SK-N-SH treated with all-trans-retinoic acid at 6 μM for 48 hours (cell line): ENCODE results near the gene RALGAPA1.

ENCODE experiments used
- ATAC-seq: fragments of 200-7000 bp; cut with Tn5 transposase; 3 replicates; pipeline ENCODE4 v1.9.1; 2020; ENCODE audit warnings: mild to moderate bottlenecking, moderate library complexity
- ARNTL ChIP-seq: fragments of 450-650 bp; formaldehyde crosslinking; IDR thresholded peaks from 2 replicates; pipeline ENCODE4 v1.5.0; 2020; ENCODE audit warnings: low read depth, mild to moderate bottlenecking, moderate library complexity, borderline replicate concordance
- BACH2 ChIP-seq: fragments of 250-450 bp; sonication (Bioruptor Pico); IDR thresholded peaks from 2 replicates; pipeline ENCODE4 v1.9.0; 2021; ENCODE audit warnings: mild to moderate bottlenecking, borderline replicate concordance
- CREB5 ChIP-seq: fragments of 250-450 bp; sonication (Bioruptor Pico); IDR thresholded peaks from 2 replicates; pipeline ENCODE4 v1.5.1; 2020; ENCODE audit warnings: low read depth, mild to moderate bottlenecking, moderate library complexity
- CSDC2 ChIP-seq: fragments of 250-450 bp; sonication (Bioruptor Pico); IDR thresholded peaks from 2 replicates; pipeline ENCODE4 v1.5.0; 2020; ENCODE audit warnings: mild to moderate bottlenecking, moderate library complexity
- CSRNP3 ChIP-seq: fragments of 250-450 bp; sonication (Bioruptor Pico); IDR thresholded peaks from 2 replicates; pipeline ENCODE4 v1.5.1; 2021; ENCODE audit warnings: mild to moderate bottlenecking, moderate library complexity
- ESRRG ChIP-seq: fragments of 250-450 bp; sonication (Bioruptor Pico); IDR thresholded peaks from 2 replicates; pipeline ENCODE4 v1.6.1; 2021; ENCODE audit warnings: mild to moderate bottlenecking
- GLIS3 ChIP-seq: fragments of 250-450 bp; sonication (Bioruptor Pico); IDR thresholded peaks from 2 replicates; pipeline ENCODE4 v1.5.0; 2020; ENCODE audit warnings: mild to moderate bottlenecking, moderate library complexity
- ISL1 ChIP-seq: fragments of 250-450 bp; sonication (Bioruptor Pico); IDR thresholded peaks from 2 replicates; pipeline ENCODE4 v2.1.2; 2022; ENCODE audit warnings: mild to moderate bottlenecking, moderate library complexity
- OSR1 ChIP-seq: fragments of 250-450 bp; sonication (Bioruptor Pico); IDR thresholded peaks from 2 replicates; pipeline ENCODE4 v1.8.0; 2022; ENCODE audit warnings: moderate library complexity, mild to moderate bottlenecking, inconsistent platforms
- PATZ1 ChIP-seq: fragments of 250-450 bp; sonication (Bioruptor Pico); IDR thresholded peaks from 2 replicates; pipeline ENCODE4 v1.8.0; 2020; ENCODE audit warnings: mild to moderate bottlenecking, moderate library complexity, borderline replicate concordance
- POU6F1 ChIP-seq: fragments of 250-450 bp; sonication (Bioruptor Pico); IDR thresholded peaks from 2 replicates; pipeline ENCODE4 v1.8.0; 2021; ENCODE audit warnings: low read depth, mild to moderate bottlenecking, moderate library complexity, borderline replicate concordance
- PPARA ChIP-seq: fragments of 250-450 bp; sonication (Bioruptor Pico); IDR thresholded peaks from 2 replicates; pipeline ENCODE4 v1.5.0; 2020; ENCODE audit warnings: mild to moderate bottlenecking, borderline replicate concordance
- RARB ChIP-seq: fragments of 250-450 bp; sonication (Bioruptor Pico); IDR thresholded peaks from 2 replicates; pipeline ENCODE4 v1.8.0; 2021; ENCODE audit warnings: mild to moderate bottlenecking, moderate library complexity
- SNAI2 ChIP-seq: fragments of 250-450 bp; sonication (Bioruptor Pico); IDR thresholded peaks from 2 replicates; pipeline ENCODE4 v1.5.0; 2020; ENCODE audit warnings: mild to moderate bottlenecking, moderate library complexity
- TCF4 ChIP-seq: fragments of 250-450 bp; sonication (Bioruptor Pico); IDR thresholded peaks from 2 replicates; pipeline ENCODE4 v1.8.0; 2021; ENCODE audit warnings: mild to moderate bottlenecking, moderate library complexity, borderline replicate concordance
- TOX ChIP-seq: fragments of 250-450 bp; sonication (Bioruptor Pico); IDR thresholded peaks from 2 replicates; pipeline ENCODE4 v1.8.0; 2021; ENCODE audit warnings: mild to moderate bottlenecking, moderate library complexity, borderline replicate concordance
- ZC3H10 ChIP-seq: fragments of 250-450 bp; sonication (Bioruptor Pico); IDR thresholded peaks from 2 replicates; pipeline ENCODE4 v1.5.1; 2021; ENCODE audit warnings: mild to moderate bottlenecking, moderate library complexity
- ZFP3 ChIP-seq: fragments of 250-450 bp; sonication (Bioruptor Pico); IDR thresholded peaks from 2 replicates; pipeline ENCODE4 v1.5.0; 2020; ENCODE audit warnings: mild to moderate bottlenecking, moderate library complexity
- ZFP30 ChIP-seq: fragments of 450-650 bp; formaldehyde crosslinking; IDR thresholded peaks from 2 replicates; pipeline ENCODE4 v1.5.0; 2022; ENCODE audit warnings: mild to moderate bottlenecking, moderate library complexity
- ZNF565 ChIP-seq: fragments of 450-650 bp; formaldehyde crosslinking; conservative IDR thresholded peaks from 2 replicates; pipeline ENCODE4 v1.5.0; 2020; ENCODE audit warnings: low read depth, mild to moderate bottlenecking, moderate library complexity
- ZNF70 ChIP-seq: fragments of 450-650 bp; formaldehyde crosslinking; IDR thresholded peaks from 2 replicates; pipeline ENCODE4 v1.5.0; 2020; ENCODE audit warnings: mild to moderate bottlenecking, moderate library complexity
- ZNF8 ChIP-seq: fragments of 450-650 bp; formaldehyde crosslinking; IDR thresholded peaks from 2 replicates; pipeline ENCODE4 v1.5.0; 2020; ENCODE audit warnings: mild to moderate bottlenecking, moderate library complexity

The RALGAPA1 gene

GRCh38 chr14:35661875-35662274 lies 147.2 kb downstream of the RALGAPA1 start:
- ATAC-seq = no peak
- TF ChIP-seq TOX (CRISPR knock-in tag) (no peak), ESRRG (CRISPR knock-in tag) (no peak), ARNTL (CRISPR knock-in tag) (no peak), GLIS3 (CRISPR knock-in tag) (no peak), ZNF70 (CRISPR knock-in tag) (no peak), ZNF565 (CRISPR knock-in tag) (no peak), CSRNP3 (CRISPR knock-in tag) (no peak), ZFP30 (CRISPR knock-in tag) (no peak), BACH2 (CRISPR knock-in tag) (no peak)

GRCh38 chr14:35653045-35653444 lies 156.1 kb downstream of the RALGAPA1 start:
- no peak for ATAC-seq
- TF ChIP-seq ZFP3 (CRISPR knock-in tag) (no peak), OSR1 (CRISPR knock-in tag) (no peak)

- no peak for ATAC-seq
- TF ChIP-seq ZNF8 (CRISPR knock-in tag) (peak; percentile 66), PPARA (CRISPR knock-in tag) (no peak), CSDC2 (CRISPR knock-in tag) (no peak), SNAI2 (CRISPR knock-in tag) (no peak), ZNF70 (CRISPR knock-in tag) (no peak), ZFP30 (CRISPR knock-in tag) (no peak)
Observed at GRCh38 chr14:35643513-35643912, 165.6 kb downstream of the RALGAPA1 start.

GRCh38 chr14:35637851-35638250 lies 171.2 kb downstream of the RALGAPA1 start:
- no peak for ATAC-seq
- no peak for TF ChIP-seq GLIS3 (CRISPR knock-in tag)
- no peak for TF ChIP-seq ZC3H10
- TF ChIP-seq ZNF70 (CRISPR knock-in tag) = no peak
- TF ChIP-seq ZNF565 (CRISPR knock-in tag) = no peak
- no peak for TF ChIP-seq ARNTL (CRISPR knock-in tag)
- TF ChIP-seq ZFP30 (CRISPR knock-in tag) = no peak
- TF ChIP-seq CREB5 (CRISPR knock-in tag) = no peak
- no peak for TF ChIP-seq CSDC2 (CRISPR knock-in tag)
- TF ChIP-seq PATZ1 (CRISPR knock-in tag) = no peak
- TF ChIP-seq PPARA (CRISPR knock-in tag) = no peak

GRCh38 chr14:35637269-35637668 lies 171.8 kb downstream of the RALGAPA1 start:
- no peak for TF ChIP-seq ZNF565 (CRISPR knock-in tag)
- no peak for TF ChIP-seq RARB (CRISPR knock-in tag)
- no peak for TF ChIP-seq ZC3H10
- no peak for TF ChIP-seq PPARA (CRISPR knock-in tag)
- no peak for TF ChIP-seq CSDC2 (CRISPR knock-in tag)
- no peak for TF ChIP-seq BACH2 (CRISPR knock-in tag)
- no peak for TF ChIP-seq ISL1 (CRISPR knock-in tag)
- no peak for TF ChIP-seq GLIS3 (CRISPR knock-in tag)
- no peak for TF ChIP-seq ZNF8 (CRISPR knock-in tag)
- no peak for TF ChIP-seq POU6F1 (CRISPR knock-in tag)
- TF ChIP-seq CSRNP3 (CRISPR knock-in tag) = no peak
- TF ChIP-seq TCF4 (CRISPR knock-in tag) = no peak
- TF ChIP-seq PATZ1 (CRISPR knock-in tag) = no peak
- no peak for ATAC-seq
